ENCODE results near the gene TASP1.
"Not testable (repeated sequence)": the region's sequence is repeated elsewhere in the genome, so short reads cannot be mapped to it uniquely, and the experiment has no call there.

The TASP1 gene

DNA sequence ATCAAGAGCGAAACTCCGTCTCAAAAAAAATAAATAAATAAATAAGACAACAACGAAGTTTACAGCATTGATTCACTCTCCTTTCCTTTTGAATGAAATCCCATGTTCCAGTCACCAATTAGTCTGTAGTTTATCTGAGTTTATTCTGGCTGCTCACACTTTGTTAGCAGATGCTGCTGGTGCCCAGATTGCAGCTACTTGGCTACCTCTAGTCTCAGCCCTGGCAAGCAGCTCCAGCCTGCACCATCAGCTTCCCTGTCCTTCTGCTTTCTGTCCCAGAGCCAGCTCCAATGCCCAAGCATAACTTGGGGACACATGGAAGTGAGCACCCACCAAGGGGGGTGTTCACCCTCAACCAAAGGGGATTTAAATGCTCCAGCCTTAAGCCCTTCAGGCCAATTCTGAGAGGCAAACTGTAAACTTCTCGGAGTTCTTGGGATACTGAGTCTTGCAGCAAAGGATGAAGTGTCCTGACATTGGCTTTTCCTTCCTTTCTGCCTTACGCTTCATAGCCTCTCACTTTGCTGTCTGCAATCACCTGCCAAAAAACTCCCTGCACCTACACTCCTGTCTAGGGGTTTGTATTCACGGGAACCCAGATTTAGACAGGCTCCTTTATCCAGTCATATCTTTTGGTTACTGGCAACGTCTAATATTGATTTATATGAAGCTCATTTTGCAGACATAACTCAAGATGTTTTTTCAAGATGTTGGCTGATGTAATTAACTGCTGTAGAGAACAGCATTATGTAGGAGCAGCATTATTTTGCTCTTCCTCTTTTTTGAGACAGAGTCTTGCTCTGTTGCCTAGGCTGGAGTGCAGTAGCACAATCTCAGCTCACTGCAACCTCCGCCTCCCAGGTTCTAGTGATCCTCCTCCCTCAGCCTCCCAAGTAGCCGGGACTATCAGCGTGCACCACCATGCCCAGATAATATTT is 9.8 kb upstream of the TASP1 start:
- FAIRE-seq, result no peak

DNA sequence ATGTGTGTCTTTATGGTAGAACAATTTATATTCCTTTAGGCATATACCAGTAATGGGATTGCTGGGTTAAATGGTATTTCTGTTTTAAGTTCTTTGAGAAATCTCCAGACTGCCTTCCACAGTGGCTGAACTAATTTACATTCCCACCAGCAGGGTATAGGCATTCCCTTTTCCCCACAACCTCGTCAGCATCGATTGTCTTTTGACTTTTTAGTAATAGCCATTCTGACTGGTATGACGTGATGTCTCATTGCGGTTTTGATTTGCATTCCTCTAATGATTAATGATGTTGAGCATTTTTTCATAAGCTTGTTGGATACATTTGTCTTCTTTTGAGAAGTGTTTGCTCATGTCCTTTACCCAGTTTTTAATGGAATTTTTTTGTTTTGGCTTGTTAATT is 5.3 kb upstream of the TASP1 start:
- no peak for FAIRE-seq

DNA sequence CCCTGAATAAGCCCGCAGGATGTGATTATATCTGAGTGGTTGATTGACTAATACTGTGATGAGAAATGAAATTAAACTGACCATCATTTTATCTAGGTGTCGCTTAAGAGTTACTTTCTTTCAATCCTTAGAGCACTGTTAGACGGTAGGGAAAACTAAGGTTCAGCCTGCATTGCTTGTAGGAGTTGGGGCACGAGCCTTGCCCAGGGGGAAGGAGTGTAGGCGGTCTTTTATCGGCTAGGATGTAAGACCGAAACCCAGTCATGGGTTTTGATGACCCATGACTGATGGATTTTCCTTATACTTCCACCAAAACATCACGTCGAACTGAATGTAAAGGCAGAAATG is 392 bp upstream of the TASP1 start:
- no peak for FAIRE-seq

DNA sequence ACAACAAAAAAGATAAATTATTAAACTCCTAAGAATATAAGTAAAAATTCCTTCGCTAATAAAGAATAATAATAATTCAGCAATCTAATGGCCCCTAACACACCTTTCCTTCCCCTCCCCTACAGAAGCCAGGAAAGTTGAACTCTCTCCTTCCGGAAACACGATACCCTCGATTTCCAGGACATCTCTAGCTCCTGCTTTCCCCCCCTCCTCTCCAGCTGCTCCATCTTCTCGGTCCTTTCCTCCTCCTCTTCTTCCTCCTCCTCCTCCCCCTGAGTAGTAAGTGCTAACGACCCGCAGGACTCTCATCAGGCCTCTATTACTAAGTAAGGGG is 603 bp downstream of the TASP1 start:
- no peak for FAIRE-seq

DNA sequence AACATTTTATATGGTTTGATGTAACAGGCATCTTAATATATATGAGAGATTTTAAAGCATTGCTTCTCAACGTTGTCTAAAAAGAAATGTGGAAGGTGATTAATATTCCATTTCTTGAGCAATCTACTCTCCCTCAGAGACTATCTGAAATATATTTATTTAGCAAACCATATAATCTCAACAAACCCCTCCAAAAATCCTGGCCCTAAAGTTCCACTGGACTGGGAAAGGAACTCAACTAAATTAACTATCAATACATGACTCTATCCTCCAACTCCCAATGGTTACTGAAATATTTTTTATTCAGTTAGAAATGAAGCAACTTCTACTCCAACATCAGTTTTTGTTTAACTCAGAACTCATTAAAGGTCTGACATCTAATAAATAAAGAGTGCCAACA is 6.3 kb downstream of the TASP1 start:
- FAIRE-seq, result no peak

GRCh38 chr20:13627525-13627924 is 11.2 kb downstream of the TASP1 start:
- not testable (repeated sequence) for FAIRE-seq

DNA sequence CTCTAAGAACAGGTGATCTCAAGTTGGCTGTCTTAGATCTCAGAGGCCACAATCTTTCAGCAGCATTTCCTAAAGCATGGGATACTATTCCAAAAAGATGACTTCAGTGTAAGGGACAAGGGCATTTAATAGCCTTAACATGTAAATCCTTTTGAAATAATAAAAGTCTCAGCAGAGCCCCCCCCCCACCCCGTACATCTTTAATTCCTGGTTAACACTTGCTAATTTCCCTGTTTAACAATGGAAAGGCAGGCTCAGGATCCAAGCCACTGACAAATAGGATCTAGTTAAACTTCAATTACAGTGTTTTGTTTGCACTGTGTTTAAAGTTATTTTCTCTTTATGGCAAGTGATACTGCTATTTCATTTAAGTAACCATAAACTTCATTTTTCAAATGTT is 12.0 kb downstream of the TASP1 start:
- no peak for FAIRE-seq

DNA sequence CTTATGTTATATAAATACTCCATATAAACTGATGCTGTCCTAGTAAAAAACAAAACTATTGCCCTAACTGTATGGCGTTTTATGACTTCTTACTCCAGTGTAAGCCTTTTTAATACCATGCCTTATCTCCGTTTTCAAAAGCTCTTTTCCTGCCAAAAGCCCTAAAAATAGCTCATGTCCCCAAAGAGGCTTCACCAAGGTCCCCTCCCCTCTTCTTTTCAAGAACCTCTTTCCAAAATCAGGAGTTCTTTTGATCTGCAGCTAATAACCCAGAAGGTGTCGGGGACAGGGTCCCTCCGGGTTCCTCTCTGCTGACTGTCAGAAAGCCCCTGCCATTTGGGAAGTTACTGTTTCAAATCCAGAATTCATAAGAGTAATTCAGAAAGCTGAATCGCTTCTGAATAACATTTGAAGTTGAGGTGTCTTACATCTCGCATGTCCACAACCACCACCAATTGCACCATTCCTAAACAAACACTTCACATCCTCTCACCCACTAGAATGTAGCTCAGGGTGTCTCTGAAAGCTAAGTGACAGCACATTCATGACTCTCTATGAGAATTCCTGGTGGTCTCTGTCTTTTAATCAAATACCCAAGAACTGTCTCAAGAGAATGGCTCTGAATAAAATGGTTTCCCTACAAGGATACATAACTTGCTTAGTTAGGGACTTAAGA is 13.3 kb downstream of the TASP1 start:
- no peak for FAIRE-seq

- not testable (repeated sequence) for FAIRE-seq
These were observed 19.3 kb downstream of the TASP1 start for GRCh38 chr20:13619415-13619814.

GRCh38 chr20:13618456-13618855 is 20.3 kb downstream of the TASP1 start:
- FAIRE-seq, result not testable (repeated sequence)

DNA sequence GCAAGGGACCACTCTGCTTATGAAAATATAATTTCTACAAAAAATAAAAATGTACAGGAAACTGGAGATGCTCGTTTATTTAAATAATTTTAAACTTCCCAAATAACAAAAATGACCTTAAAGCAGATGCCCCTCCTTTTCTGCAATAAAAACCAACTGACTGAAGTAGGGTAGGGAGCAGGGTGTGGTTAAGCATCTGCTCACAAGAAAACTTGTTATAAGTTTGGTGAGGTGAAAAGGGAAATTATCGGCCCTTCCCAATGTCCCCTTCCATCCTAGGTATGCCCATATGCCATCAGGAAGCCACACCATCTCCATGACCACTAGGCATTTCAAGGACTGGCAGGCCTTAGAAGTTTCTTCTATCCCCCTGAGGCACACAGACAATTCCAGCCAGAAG is 21.1 kb downstream of the TASP1 start:
- FAIRE-seq, result not testable (repeated sequence)

- not testable (repeated sequence) for FAIRE-seq
These were observed 22.0 kb downstream of the TASP1 start for GRCh38 chr20:13616713-13617112.

DNA sequence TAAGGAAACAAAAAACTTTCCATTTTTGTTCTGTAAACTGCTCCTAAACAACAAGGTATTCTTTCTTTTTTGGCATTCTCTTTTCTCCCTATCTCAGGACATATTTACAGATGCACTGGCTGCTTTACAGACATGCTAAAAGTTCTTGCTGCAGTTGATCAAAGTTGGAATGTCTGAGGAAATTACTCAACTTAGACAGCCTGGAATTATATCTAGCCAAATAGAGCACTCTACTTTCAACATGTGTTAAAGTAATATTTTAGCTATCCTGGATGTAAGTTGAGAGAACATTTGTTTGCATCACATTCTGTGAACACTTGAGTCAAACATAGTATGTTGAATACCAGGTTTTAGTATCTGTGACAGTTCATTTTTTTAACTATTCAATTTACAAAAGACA is 24.8 kb downstream of the TASP1 start:
- no peak for FAIRE-seq

DNA sequence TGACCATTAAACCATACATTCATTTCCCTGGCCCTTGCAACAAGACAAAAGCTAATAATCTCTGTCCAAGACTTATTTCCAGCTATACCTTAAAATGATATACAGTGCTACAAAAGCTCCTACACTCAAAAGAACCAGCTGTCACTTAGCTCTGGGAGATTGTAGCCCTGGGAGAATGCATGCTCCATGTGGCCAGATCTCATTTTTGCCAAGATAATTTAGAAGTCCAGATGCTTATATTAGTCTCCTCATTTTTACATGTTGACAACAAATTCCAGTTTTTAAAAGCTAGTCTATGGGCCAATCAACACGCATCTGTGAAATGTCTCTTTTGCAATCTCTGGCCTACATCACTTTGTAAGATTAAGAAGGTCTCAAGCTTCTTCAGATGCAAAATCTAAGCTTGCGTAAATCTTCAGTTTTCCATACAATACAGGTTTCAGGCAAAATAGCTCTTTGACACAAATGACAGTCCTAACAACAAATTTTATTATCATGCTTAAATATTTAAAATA is 27.1 kb downstream of the TASP1 start:
- no peak for FAIRE-seq

- no peak for FAIRE-seq
These were observed 28.5 kb downstream of the TASP1 start for GRCh38 chr20:13610184-13610583.

GRCh38 chr20:13608066-13608465 is 30.7 kb downstream of the TASP1 start:
- no peak for FAIRE-seq

- not testable (repeated sequence) for FAIRE-seq
These were observed 45.3 kb downstream of the TASP1 start for GRCh38 chr20:13593423-13593822.

DNA sequence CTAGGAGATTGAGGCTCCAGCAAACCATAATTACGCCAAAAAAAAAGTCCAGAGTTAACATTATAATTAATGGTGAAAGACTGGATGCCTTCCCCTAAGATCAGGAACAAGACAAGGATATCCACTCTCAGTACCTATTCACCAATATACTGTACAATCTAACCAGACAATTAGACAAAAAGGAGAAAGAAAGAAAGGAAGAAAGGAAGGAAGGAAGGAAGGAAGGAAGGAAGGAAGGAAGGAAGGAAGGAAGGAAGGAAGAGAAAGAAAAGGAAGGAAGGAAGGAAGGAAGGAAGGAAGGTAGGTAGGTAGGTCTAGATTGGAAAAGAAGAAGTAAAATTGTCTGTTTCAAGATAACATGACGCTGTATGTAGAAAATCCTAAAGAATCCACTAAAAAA is 50.7 kb downstream of the TASP1 start:
- no peak for FAIRE-seq

DNA sequence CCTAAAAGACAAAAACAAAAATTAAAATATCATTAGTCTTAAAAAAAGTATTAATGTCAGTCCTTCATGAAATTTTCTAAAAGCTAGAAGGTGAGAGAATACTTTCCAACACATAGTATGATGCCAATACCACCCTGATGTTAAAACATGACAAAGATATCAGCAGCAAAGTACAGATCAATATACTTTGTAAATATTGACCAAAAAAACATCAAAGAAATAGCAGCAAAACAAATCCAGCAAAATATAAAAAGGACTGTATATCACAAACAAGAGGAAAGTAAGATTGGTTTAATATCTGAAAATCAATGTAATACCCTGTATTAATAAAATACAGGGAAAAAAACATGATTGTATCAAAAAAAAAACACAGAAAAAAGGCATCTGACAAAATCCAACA is 51.4 kb downstream of the TASP1 start:
- FAIRE-seq, result no peak

GRCh38 chr20:13586133-13586532 is 52.6 kb downstream of the TASP1 start:
- FAIRE-seq, result no peak

GRCh38 chr20:13581451-13581850 is 57.3 kb downstream of the TASP1 start:
- FAIRE-seq, result no peak

DNA sequence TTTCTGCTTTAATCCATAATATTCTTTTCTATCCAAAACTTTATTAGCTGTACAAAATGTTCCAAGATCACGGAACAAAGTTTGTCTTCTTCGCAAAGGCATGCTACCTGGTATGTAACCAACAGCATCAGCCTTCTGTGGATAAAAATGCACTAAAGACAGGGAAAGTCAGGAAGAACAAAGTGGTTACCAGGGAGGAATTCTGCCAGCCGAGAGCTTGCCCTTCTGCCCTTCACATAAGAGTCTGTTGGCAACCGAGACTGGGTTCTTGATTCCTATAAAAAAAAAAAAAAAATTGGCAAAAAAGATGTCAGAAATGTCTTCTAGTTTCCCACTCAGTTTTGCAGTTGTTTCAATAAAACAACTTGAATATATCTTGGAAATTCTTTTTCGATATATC is 58.0 kb downstream of the TASP1 start:
- FAIRE-seq, result no peak

- no peak for FAIRE-seq
These were observed 64.7 kb downstream of the TASP1 start for GRCh38 chr20:13574071-13574470.

- FAIRE-seq, result no peak
These were observed 67.1 kb downstream of the TASP1 start for GRCh38 chr20:13571662-13572061.

All from TTC549 (cell line).